ENCODE results near the gene ENTPD6.

The ENTPD6 gene

DNA sequence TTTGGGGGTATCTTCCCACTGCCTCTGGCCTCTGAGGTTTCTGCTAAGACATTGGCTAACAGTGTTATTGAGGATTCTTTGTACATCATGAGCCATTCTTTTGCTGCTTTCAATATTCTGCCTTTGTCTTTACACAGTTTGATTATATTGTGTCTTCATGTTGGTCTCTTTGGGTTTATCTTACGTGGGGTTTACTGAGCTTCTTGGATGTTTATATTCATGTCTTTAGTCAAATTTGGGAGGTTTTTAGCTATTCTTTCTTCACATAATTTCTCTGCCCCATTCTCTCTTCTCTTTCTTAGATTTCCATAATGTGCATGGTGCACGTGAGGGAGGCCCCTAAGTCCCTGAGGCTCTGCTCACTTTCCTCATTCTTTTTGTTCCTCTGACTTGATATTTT is 7.6 kb downstream of the ENTPD6 start:
- Histone ChIP-seq H3K4me3 (ENCODE audit: insufficient read depth in 1 of 2, low read depth in 1 of 2, low read length in 2 of 2) (no peak overlapping the region), H3K18ac (ENCODE audit: low read depth in 1 of 2, low read length in 2 of 2) (no peak overlapping the region), H3K23ac (ENCODE audit: low read length in 2 of 2) (no peak overlapping the region), H2BK15ac (ENCODE audit: low read depth, poor library complexity, severe bottlenecking) (no peak overlapping the region), H2BK120ac (ENCODE audit: low read depth, low read length) (no peak overlapping the region), H2BK5ac (ENCODE audit: low read depth, low read length, poor library complexity, severe bottlenecking) (no peak overlapping the region), H3K4me2 (ENCODE audit: low read length, poor library complexity, severe bottlenecking) (no peak overlapping the region), H2AFZ (ENCODE audit: low read depth, low read length) (no peak overlapping the region), H3K27ac (ENCODE audit: low read length, poor library complexity, severe bottlenecking) (no peak overlapping the region), H3K36me3 (ENCODE audit: control insufficient read depth in 1 of 2, insufficient read depth in 2 of 2, low read depth in 1 of 2, low read length in 2 of 2) (peaks cover 0 to 21% of the 10 kb centered on the region in 2 experiments), H3K4ac (ENCODE audit: low read depth in 1 of 2, low read length in 2 of 2) (no peak overlapping the region), H3K27me3 (ENCODE audit: control insufficient read depth in 1 of 2, insufficient read depth in 1 of 2, low read length in 2 of 2) (no peaks in the 10 kb centered on the region), H3K79me1 (replicated peaks; ENCODE audit: low read length, poor library complexity, severe bottlenecking) (peaks cover 16% of the 10 kb centered on the region), H3K14ac (ENCODE audit: low read length in 2 of 2) (no peak overlapping the region), H4K91ac (ENCODE audit: low read length) (no peak overlapping the region), H4K8ac (ENCODE audit: low read length) (no peak overlapping the region), H3K4me1 (ENCODE audit: control insufficient read depth, insufficient read depth, low read depth, low read length) (peaks cover 34% of the 10 kb centered on the region), H2AK5ac (ENCODE audit: low read length, severe bottlenecking) (no peak overlapping the region), H3K9me3 (ENCODE audit: control insufficient read depth, low read length) (no peaks in the 10 kb centered on the region), H2BK12ac (ENCODE audit: low read length in 2 of 2) (no peak overlapping the region), H3K9ac (ENCODE audit: low read length) (no peak overlapping the region)
- DNase-seq, result no peak
- WGBS, result 100% methylated on average over 1 of the region's 2 CpGs

GRCh38 chr20:25203871-25204320 is 8.4 kb downstream of the ENTPD6 start:
- WGBS, result no CpG with 5 or more reads among the region's 1 CpG
- no peak overlapping the region for H2BK5ac ChIP-seq (ENCODE audit: low read depth, low read length, poor library complexity, severe bottlenecking)

DNA sequence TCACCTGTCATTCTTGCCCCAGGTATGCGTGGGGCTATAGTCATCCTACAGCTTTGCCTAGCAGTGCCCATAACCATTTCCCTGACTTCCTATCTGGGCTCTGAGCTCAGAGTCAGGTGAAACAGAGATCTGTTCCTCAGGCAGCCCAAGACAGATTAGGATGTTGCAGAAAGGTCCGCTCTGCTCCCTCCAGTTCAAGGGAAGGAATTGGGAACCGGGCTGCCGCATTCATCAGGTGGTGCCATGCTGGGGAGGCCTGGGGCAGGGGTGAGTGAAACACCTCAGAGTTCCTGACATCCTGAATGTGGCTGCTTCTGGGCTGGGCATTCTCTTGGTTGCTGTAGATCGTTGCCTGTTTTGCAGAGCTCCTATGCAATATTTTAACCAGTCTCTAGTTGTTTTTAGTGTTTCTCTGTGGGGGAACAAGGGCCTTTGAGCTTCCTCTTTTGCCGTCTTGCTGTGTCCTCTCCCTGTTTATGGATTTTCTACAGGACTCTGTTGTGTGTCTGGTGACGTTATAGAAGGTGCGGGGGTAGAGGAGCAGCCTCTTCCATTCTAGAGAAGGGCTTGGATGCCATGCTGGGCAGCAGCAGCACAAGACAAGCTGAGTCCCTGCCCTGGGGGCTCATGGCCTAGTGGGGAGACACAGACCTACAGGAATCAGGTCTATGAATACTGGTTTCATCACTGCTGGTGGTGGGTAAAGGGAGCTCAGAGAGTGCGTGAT is 9.2 kb downstream of the ENTPD6 start:
- H3K27me3 ChIP-seq (ENCODE audit: control insufficient read depth in 1 of 2, insufficient read depth in 1 of 2, low read length in 2 of 2), result no peaks in the 10 kb centered on the region

More at GRCh38 chr20:25203871-25204320, 8.4 kb downstream of the ENTPD6 start:
- Histone ChIP-seq H3K18ac (ENCODE audit: low read depth in 1 of 2, low read length in 2 of 2) (no peak overlapping the region), H4K91ac (ENCODE audit: low read length) (no peak overlapping the region), H3K27ac (ENCODE audit: low read length, poor library complexity, severe bottlenecking) (no peak overlapping the region), H2AK5ac (ENCODE audit: low read length, severe bottlenecking) (no peak overlapping the region), H3K14ac (ENCODE audit: low read length in 2 of 2) (no peak overlapping the region), H3K9ac (ENCODE audit: low read length) (peak overlapping the region; percentile 11), H2AFZ (ENCODE audit: low read depth, low read length) (no peak overlapping the region), H2BK12ac (ENCODE audit: low read length in 2 of 2) (no peak overlapping the region), H3K4ac (ENCODE audit: low read depth in 1 of 2, low read length in 2 of 2) (no peak overlapping the region), H4K8ac (ENCODE audit: low read length) (no peak overlapping the region), H2BK120ac (ENCODE audit: low read depth, low read length) (no peak overlapping the region), H3K79me1 (replicated peaks; ENCODE audit: low read length, poor library complexity, severe bottlenecking) (peaks cover 16% of the 10 kb centered on the region), H3K4me2 (ENCODE audit: low read length, poor library complexity, severe bottlenecking) (no peak overlapping the region), H3K4me1 (ENCODE audit: control insufficient read depth, insufficient read depth, low read depth, low read length) (peaks cover 30% of the 10 kb centered on the region), H2BK15ac (ENCODE audit: low read depth, poor library complexity, severe bottlenecking) (no peak overlapping the region), H3K9me3 (ENCODE audit: control insufficient read depth, low read length) (no peaks in the 10 kb centered on the region), H3K27me3 (ENCODE audit: control insufficient read depth in 1 of 2, insufficient read depth in 1 of 2, low read length in 2 of 2) (no peaks in the 10 kb centered on the region), H3K23ac (ENCODE audit: low read length in 2 of 2) (no peak overlapping the region), H3K36me3 (ENCODE audit: control insufficient read depth in 1 of 2, insufficient read depth in 2 of 2, low read depth in 1 of 2, low read length in 2 of 2) (peaks cover 0 to 20% of the 10 kb centered on the region in 2 experiments), H3K4me3 (ENCODE audit: insufficient read depth in 1 of 2, low read depth in 1 of 2, low read length in 2 of 2) (no peak overlapping the region)
- no peak for DNase-seq

DNA sequence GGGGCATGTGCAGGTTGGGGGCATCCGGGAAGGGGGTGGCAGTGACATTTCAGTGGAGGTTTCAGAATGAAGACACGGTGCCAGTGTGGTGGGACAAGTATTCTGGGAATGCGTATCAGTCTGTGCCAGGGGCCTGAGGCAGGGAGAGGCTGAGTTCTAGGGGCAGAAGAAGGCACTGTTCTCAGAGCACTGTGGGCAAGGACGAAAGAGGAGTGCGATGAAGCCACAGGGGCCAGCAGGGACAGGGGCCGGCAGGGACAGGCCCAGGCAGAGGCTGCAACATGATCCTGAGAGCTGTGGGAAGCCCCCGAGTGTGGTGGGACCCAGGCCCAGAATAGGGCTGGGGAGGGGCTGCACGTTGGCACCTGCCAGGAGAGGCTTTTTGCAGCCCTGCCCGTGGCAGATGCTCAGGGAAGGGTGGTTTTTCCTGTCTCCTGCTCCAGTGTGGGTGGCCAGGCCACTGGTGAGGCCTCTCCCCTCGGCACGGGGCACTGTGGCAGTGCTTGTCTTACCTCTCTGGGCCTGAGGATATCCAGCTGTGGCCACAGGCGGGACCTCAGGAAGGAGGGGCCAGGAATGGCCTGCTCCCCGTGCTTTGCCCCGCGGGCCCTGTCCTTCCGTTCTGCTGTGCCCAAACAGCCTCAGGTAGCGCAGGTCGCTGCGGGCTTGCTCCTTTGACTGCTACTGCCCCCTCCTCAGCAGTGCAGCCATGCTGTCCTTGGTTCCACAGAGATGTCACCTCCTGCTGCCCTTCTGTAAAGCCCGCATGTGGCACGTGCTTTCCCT is 10.0 kb downstream of the ENTPD6 start:
- H3K4me1 ChIP-seq (ENCODE audit: control insufficient read depth, insufficient read depth, low read depth, low read length), result peaks cover 26% of the 10 kb centered on the region
- no peak for DNase-seq
- peaks cover 9 to 28% of the 10 kb centered on the region in 2 experiments for H3K36me3 ChIP-seq (ENCODE audit: control insufficient read depth in 1 of 2, insufficient read depth in 2 of 2, low read depth in 1 of 2, low read length in 2 of 2)
- no peak overlapping the region for H3K4me2 ChIP-seq (ENCODE audit: low read length, poor library complexity, severe bottlenecking)
- peak overlapping the region; percentile 22 for H4K8ac ChIP-seq (ENCODE audit: low read length)
- H2AK5ac ChIP-seq (ENCODE audit: low read length, severe bottlenecking), result peak overlapping the region; percentile 37
- no peak overlapping the region for H2BK15ac ChIP-seq (ENCODE audit: low read depth, poor library complexity, severe bottlenecking)
- no peaks in the 10 kb centered on the region for H3K9me3 ChIP-seq (ENCODE audit: control insufficient read depth, low read length)
- H3K79me1 ChIP-seq (replicated peaks; ENCODE audit: low read length, poor library complexity, severe bottlenecking), result peaks cover 23% of the 10 kb centered on the region
- H3K18ac ChIP-seq (ENCODE audit: low read depth in 1 of 2, low read length in 2 of 2), result no peak overlapping the region
- H3K27me3 ChIP-seq (ENCODE audit: control insufficient read depth in 1 of 2, insufficient read depth in 1 of 2, low read length in 2 of 2), result no peaks in the 10 kb centered on the region
- peak overlapping the region in 1 of 2 experiments; percentile 28 for H3K23ac ChIP-seq (ENCODE audit: low read length in 2 of 2)
- no peak overlapping the region for H3K4ac ChIP-seq (ENCODE audit: low read depth in 1 of 2, low read length in 2 of 2)
- no peak overlapping the region for H3K4me3 ChIP-seq (ENCODE audit: insufficient read depth in 1 of 2, low read depth in 1 of 2, low read length in 2 of 2)
- no peak overlapping the region for H2AFZ ChIP-seq (ENCODE audit: low read depth, low read length)
- no peak overlapping the region for H3K27ac ChIP-seq (ENCODE audit: low read length, poor library complexity, severe bottlenecking)
- H2BK120ac ChIP-seq (ENCODE audit: low read depth, low read length), result no peak overlapping the region
- H2BK5ac ChIP-seq (ENCODE audit: low read depth, low read length, poor library complexity, severe bottlenecking), result no peak overlapping the region
- H3K14ac ChIP-seq (ENCODE audit: low read length in 2 of 2), result no peak overlapping the region
- WGBS, result 88% methylated on average over 21 of the region's 21 CpGs
- H4K91ac ChIP-seq (ENCODE audit: low read length), result peak overlapping the region; percentile 72
- H3K9ac ChIP-seq (ENCODE audit: low read length), result no peak overlapping the region
- no peak overlapping the region for H2BK12ac ChIP-seq (ENCODE audit: low read length in 2 of 2)

More for the DNA sequence above, 9.2 kb downstream of the ENTPD6 start:
- Histone ChIP-seq H3K79me1 (replicated peaks; ENCODE audit: low read length, poor library complexity, severe bottlenecking) (peaks cover 17% of the 10 kb centered on the region), H2BK120ac (ENCODE audit: low read depth, low read length) (no peak overlapping the region), H3K27ac (ENCODE audit: low read length, poor library complexity, severe bottlenecking) (no peak overlapping the region), H2AFZ (ENCODE audit: low read depth, low read length) (no peak overlapping the region), H3K18ac (ENCODE audit: low read depth in 1 of 2, low read length in 2 of 2) (no peak overlapping the region), H4K91ac (ENCODE audit: low read length) (no peak overlapping the region), H3K14ac (ENCODE audit: low read length in 2 of 2) (no peak overlapping the region), H3K36me3 (ENCODE audit: control insufficient read depth in 1 of 2, insufficient read depth in 2 of 2, low read depth in 1 of 2, low read length in 2 of 2) (peaks cover 2 to 20% of the 10 kb centered on the region in 2 experiments), H4K8ac (ENCODE audit: low read length) (no peak overlapping the region), H2BK15ac (ENCODE audit: low read depth, poor library complexity, severe bottlenecking) (no peak overlapping the region), H2BK12ac (ENCODE audit: low read length in 2 of 2) (no peak overlapping the region), H3K4me2 (ENCODE audit: low read length, poor library complexity, severe bottlenecking) (no peak overlapping the region), H2AK5ac (ENCODE audit: low read length, severe bottlenecking) (peak overlapping the region; percentile 74), H3K4ac (ENCODE audit: low read depth in 1 of 2, low read length in 2 of 2) (no peak overlapping the region), H2BK5ac (ENCODE audit: low read depth, low read length, poor library complexity, severe bottlenecking) (no peak overlapping the region), H3K9ac (ENCODE audit: low read length) (no peak overlapping the region), H3K9me3 (ENCODE audit: control insufficient read depth, low read length) (no peaks in the 10 kb centered on the region), H3K4me1 (ENCODE audit: control insufficient read depth, insufficient read depth, low read depth, low read length) (peaks cover 27% of the 10 kb centered on the region), H3K4me3 (ENCODE audit: insufficient read depth in 1 of 2, low read depth in 1 of 2, low read length in 2 of 2) (no peak overlapping the region), H3K23ac (ENCODE audit: low read length in 2 of 2) (peak overlapping the region in 1 of 2 experiments; percentile 28)
- 96% methylated on average over 9 of the region's 9 CpGs for WGBS
- no peak for DNase-seq
